ENCODE results near the gene PLEKHN1.

The PLEKHN1 gene

DNA sequence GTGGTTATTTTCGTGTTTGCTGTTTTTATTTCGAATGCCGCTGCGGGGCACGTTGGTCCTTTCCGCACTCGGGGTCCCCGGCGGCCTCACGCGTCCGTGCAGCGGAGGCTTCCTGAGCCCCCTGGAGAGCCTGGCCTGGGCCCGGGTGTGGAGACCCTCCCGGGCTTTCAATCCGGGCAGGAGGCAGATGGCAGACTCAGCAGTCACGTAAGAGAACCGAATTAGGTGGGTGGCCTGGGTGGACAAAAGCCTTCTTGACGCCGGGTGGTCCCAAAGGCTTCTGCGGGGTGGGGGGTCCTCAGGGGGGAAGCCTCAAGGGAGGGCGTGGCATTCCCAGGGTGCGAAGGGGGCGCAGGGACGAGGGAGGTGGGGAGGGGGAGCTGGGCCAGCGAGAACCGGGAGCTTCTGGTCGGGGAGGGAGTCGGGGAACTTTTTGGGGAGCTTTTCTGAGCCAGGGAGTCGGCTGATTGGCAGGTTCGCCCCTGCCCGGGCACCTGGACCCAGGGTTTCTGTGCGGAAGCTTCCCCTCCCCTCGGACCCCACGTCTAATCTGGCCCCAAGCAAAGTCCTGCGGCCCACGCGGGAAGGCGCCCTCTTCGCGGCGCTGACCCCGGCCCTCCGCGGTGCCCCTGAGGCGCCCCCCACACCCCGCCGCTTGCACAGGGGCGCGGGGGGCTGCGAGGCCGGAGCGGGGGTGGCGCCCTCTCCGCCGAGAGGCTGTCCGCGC lies 34.9 kb downstream of the PLEKHN1 start:
- Mint-ChIP-seq H3K36me3 (ENCODE audit: low read depth) (no peaks in the 10 kb centered on the region), H3K9me3 (no peaks in the 10 kb centered on the region), H3K27me3 (ENCODE audit: low read depth) (peaks cover 9% of the 10 kb centered on the region), H3K4me3 (peak overlapping the region; percentile 87 to 91 (median 88)), H3K27ac (peak overlapping the region; percentile 74 to 94 (median 93)), H3K4me1 (peaks cover 16% of the 10 kb centered on the region)
- no peak for TF ChIP-seq CTCF (IDR thresholded peaks at IDR 0.05; ENCODE audit: unreplicated experiment in 3 of 3)

DNA sequence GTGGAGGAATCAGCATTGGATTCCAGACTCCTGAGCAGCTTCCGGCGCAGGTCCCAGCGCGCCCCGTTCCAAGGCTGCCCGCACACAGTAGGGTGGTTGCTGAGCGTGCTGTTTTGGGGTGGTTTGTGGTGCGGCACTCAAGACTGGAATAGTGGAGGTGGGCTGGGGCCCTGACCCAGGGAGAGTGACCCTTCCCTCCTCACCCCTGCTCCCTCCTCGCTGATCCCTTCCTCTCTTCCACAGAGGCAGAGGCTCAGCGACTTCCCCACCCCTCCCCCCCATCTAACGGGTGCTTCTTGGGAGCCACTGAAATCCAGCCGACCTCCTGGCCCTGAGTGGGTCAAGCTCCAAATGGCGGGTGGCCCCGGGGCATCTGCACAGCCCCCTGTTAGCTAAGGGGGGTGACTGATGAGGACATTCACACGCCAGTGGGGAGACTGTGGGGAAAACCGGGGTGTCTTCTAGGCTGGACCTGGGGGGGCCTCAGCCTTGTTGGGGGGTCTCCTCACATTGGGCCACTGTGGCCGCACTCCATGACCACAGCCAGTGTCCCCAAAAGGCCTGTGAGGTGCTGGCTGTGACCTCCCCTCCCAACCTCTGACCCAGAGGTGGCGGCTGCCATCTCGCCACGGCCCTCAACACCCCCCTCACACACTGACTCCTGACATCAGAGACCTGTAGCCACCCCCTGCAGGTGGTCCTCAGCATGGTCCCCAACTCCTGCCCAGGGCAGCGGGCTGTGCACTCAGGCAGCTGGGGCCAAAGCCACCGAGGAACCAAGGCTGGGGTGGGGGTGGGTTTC lies 37.5 kb downstream of the PLEKHN1 start:
- H3K27ac Mint-ChIP-seq, result no peak overlapping the region
- no peaks in the 10 kb centered on the region for H3K36me3 Mint-ChIP-seq (ENCODE audit: low read depth)
- H3K27me3 Mint-ChIP-seq (ENCODE audit: low read depth), result peaks cover 4% of the 10 kb centered on the region
- no peaks in the 10 kb centered on the region for H3K9me3 Mint-ChIP-seq
- H3K4me1 Mint-ChIP-seq, result peaks cover 21% of the 10 kb centered on the region
- H3K4me3 Mint-ChIP-seq, result peak overlapping the region in 1 of 3 experiments; percentile 78
- TF ChIP-seq CTCF (IDR thresholded peaks at IDR 0.05; ENCODE audit: unreplicated experiment in 3 of 3), result no peak

GRCh38 chr1:1004420-1004779 lies 38.1 kb downstream of the PLEKHN1 start:
- Mint-ChIP-seq H3K9me3 (no peaks in the 10 kb centered on the region), H3K27ac (peak overlapping the region; percentile 21 to 90 (median 84)), H3K4me3 (peak overlapping the region; percentile 59 to 77 (median 63)), H3K36me3 (ENCODE audit: low read depth) (no peaks in the 10 kb centered on the region), H3K27me3 (ENCODE audit: low read depth) (peaks cover 4% of the 10 kb centered on the region), H3K4me1 (peaks cover 21% of the 10 kb centered on the region)
- no peak for TF ChIP-seq CTCF (IDR thresholded peaks at IDR 0.05; ENCODE audit: unreplicated experiment in 3 of 3)

- Mint-ChIP-seq H3K27me3 (ENCODE audit: low read depth) (peaks cover 4% of the 10 kb centered on the region), H3K27ac (peak overlapping the region; percentile 21 to 90 (median 84)), H3K4me3 (peak overlapping the region; percentile 59 to 77 (median 63)), H3K4me1 (peaks cover 21% of the 10 kb centered on the region), H3K36me3 (ENCODE audit: low read depth) (no peaks in the 10 kb centered on the region), H3K9me3 (no peaks in the 10 kb centered on the region)
- TF ChIP-seq CTCF (IDR thresholded peaks at IDR 0.05; ENCODE audit: unreplicated experiment in 3 of 3), result no peak
Measured at GRCh38 chr1:1004780-1005697, 38.8 kb downstream of the PLEKHN1 start.

GRCh38 chr1:1005774-1006304 lies 39.6 kb downstream of the PLEKHN1 start:
- H3K27me3 Mint-ChIP-seq (ENCODE audit: low read depth), result peaks cover 4% of the 10 kb centered on the region
- H3K4me1 Mint-ChIP-seq, result peaks cover 21% of the 10 kb centered on the region
- peak overlapping the region in 1 of 3 experiments; percentile 21 for H3K27ac Mint-ChIP-seq
- no peaks in the 10 kb centered on the region for H3K9me3 Mint-ChIP-seq
- no peaks in the 10 kb centered on the region for H3K36me3 Mint-ChIP-seq (ENCODE audit: low read depth)
- peak overlapping the region in 2 of 3 experiments; percentile 17 to 44 for H3K4me3 Mint-ChIP-seq
- no peak for TF ChIP-seq CTCF (IDR thresholded peaks at IDR 0.05; ENCODE audit: unreplicated experiment in 3 of 3)

All from nephron (organoid).